Osteoblast (primary cell): ENCODE data around the gene ZNF487. TPM values are rescaled to one million over a fixed set of nuclear protein-coding genes. Genes with fewer than 3 reads are reported as not detected.

Experiments
- DNase-seq: peaks from one replicate; pipeline ENCODE4 v3.0.0; 2011; ENCODE audit warnings: low spot score, mixed read lengths; ENCODE audit not compliant: insufficient read length; ENCODE audit errors: missing footprints
- H2AFZ ChIP-seq: 2 replicates; pipeline ENCODE4 v1.6.0; 2011; ENCODE audit warnings: mild to moderate bottlenecking, low read length
- H3K27ac ChIP-seq: 2 replicates; pipeline ENCODE4 v1.5.1; 2011; ENCODE audit warnings: mild to moderate bottlenecking, low read depth, low read length, moderate library complexity
- H3K27me3 ChIP-seq: 2 replicates; pipeline ENCODE4 v1.6.0; 2012; ENCODE audit warnings: mild to moderate bottlenecking, control low read depth, inconsistent platforms, low read length, moderate library complexity; ENCODE audit not compliant: insufficient read depth
- H3K36me3 ChIP-seq: 2 replicates; pipeline ENCODE4 v1.5.1; 2011; ENCODE audit warnings: mild to moderate bottlenecking, low read length, control low read depth, moderate library complexity; ENCODE audit not compliant: insufficient read depth
- H3K4me1 ChIP-seq: 2 replicates; pipeline ENCODE4 v1.5.1; 2011; ENCODE audit warnings: mild to moderate bottlenecking, low read length, control low read depth, moderate library complexity; ENCODE audit not compliant: insufficient read depth
- H3K4me2 ChIP-seq: 2 replicates; pipeline ENCODE4 v1.6.0; 2011; ENCODE audit warnings: mild to moderate bottlenecking, low read length; ENCODE audit not compliant: insufficient read depth
- H3K4me3 ChIP-seq: fragments of 200-600 bp; sonication (generic); 3 replicates; pipeline ENCODE4 v1.5.1; 2012; ENCODE audit warnings: mild to moderate bottlenecking, low read length, inconsistent platforms; ENCODE audit not compliant: insufficient read depth
- H3K79me2 ChIP-seq: 2 replicates; pipeline ENCODE4 v1.6.0; 2012; ENCODE audit warnings: mild to moderate bottlenecking, low read length, control low read depth, inconsistent platforms; ENCODE audit not compliant: insufficient read depth
- H3K9me3 ChIP-seq: 2 replicates; pipeline ENCODE4 v1.5.1; 2011; ENCODE audit warnings: low read depth, low read length, control low read depth
- H4K20me1 ChIP-seq: 2 replicates; pipeline ENCODE4 v1.6.0; 2012; ENCODE audit warnings: mild to moderate bottlenecking, low read length, control low read depth; ENCODE audit not compliant: insufficient read depth
- total RNA-seq: library from RNA; depleted of rRNA; stranded (reverse); fragments of >200 nt; gene quantifications from 2 replicates; pipeline ENCODE4 v1.2.3, GENCODE V29; 2012
- TF ChIP-seq, protein P1 (sequence below): IDR thresholded peaks from 2 replicates; pipeline ENCODE4 v1.5.1; 2011; ENCODE audit warnings: mild to moderate bottlenecking, low read depth, low read length, moderate library complexity; ENCODE audit errors: extremely low read depth

Gene ZNF487
- 8.3 and 9.4 TPM in 2 replicates for total RNA-seq

DNA sequence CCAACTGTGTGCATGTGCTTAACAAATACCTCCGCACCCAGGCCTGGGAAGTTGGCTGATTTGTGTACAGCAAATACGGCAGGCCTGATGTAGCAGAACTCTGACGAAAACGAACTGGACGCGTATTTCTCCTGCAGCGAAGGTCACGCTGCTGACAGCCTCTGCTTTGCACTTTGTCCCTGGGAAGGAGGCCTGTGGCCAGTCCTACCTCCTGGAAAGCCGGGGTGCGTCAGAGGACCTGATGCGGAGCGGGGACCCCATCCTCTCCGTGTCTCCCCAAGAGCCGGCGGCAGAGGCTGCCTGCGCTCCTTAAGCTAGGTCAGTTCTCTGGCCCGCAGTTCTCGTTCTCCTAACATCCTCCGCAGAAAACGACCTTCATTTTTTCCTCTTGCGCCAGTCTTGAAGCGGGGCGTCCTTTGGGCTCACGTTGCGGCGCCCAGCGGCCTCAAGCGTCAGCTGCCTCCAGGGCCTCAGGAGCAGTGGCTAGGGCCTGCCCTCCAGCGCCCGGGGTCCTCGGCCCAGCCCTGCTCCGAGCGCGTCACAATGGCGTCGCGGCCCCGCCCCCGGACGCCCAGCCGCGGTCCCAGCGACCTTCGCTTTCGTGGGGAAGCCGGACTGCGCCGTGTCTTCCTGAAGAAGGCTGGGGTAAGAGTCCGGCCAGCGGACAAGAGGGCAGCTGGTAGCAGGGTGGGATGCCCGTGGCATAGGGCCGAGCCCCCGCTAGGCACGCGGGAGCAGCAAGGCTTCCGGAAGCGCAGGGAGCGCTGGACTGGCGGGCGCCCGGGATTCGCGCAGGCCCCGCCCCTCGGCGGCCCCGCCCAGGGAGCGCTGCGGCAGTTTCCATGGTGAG lies at the start of gene ZNF487:
TSS of gene ZNF487 (plus strand) at position 821 of the 850 bp plus-strand sequence. CDS start 38,703 bp downstream, outside the sequence.
- DNase-seq = peak; percentile 99
- Histone ChIP-seq H3K4me1 (peaks cover 6% of the 10 kb centered on the region), H3K27me3 (no peaks in the 10 kb centered on the region), H3K4me3 (peak within 1 kb of the TSS; percentile 97), H4K20me1 (no peaks in the 10 kb centered on the region), H3K36me3 (no peaks in the 10 kb centered on the region), H3K79me2 (peaks cover 11% of the 10 kb centered on the region), H2AFZ (peak within 1 kb of the TSS; percentile 88), H3K27ac (peak within 1 kb of the TSS; percentile 97), H3K4me2 (peak within 1 kb of the TSS; percentile 96), H3K9me3 (no peaks in the 10 kb centered on the region)
- TF ChIP-seq, protein P1, sequence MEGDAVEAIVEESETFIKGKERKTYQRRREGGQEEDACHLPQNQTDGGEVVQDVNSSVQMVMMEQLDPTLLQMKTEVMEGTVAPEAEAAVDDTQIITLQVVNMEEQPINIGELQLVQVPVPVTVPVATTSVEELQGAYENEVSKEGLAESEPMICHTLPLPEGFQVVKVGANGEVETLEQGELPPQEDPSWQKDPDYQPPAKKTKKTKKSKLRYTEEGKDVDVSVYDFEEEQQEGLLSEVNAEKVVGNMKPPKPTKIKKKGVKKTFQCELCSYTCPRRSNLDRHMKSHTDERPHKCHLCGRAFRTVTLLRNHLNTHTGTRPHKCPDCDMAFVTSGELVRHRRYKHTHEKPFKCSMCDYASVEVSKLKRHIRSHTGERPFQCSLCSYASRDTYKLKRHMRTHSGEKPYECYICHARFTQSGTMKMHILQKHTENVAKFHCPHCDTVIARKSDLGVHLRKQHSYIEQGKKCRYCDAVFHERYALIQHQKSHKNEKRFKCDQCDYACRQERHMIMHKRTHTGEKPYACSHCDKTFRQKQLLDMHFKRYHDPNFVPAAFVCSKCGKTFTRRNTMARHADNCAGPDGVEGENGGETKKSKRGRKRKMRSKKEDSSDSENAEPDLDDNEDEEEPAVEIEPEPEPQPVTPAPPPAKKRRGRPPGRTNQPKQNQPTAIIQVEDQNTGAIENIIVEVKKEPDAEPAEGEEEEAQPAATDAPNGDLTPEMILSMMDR = no peak

DNA sequence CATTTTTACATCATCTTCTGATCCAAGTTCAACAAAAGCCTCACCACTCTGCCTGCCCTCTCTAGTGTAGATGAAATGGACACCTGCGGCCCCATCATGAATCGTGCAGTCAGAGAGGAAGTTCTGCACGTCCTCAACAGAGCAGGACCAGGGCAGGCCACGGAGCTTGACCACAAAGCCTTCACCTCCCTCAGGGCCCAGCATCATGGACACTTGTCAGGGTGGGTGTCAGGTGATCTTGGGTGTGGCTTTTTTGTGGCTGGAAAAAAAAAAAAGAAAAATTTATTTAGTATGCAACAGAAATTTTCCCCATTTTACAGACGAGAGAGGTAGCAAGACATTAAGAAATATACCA lies 49.3 kb upstream of the ZNF487 start:
- no peak overlapping the region for H2AFZ ChIP-seq
- TF ChIP-seq, protein P1 = no peak
- no peak for DNase-seq
- peaks cover 61% of the 10 kb centered on the region for H3K79me2 ChIP-seq
- peaks cover 69% of the 10 kb centered on the region for H3K36me3 ChIP-seq
- H3K9me3 ChIP-seq = no peaks in the 10 kb centered on the region
- no peaks in the 10 kb centered on the region for H3K27me3 ChIP-seq
- no peak overlapping the region for H3K4me3 ChIP-seq
- peaks cover 6% of the 10 kb centered on the region for H3K4me1 ChIP-seq
- peaks cover 62% of the 10 kb centered on the region for H4K20me1 ChIP-seq
- H3K4me2 ChIP-seq = no peak overlapping the region
- H3K27ac ChIP-seq = no peak overlapping the region

DNA sequence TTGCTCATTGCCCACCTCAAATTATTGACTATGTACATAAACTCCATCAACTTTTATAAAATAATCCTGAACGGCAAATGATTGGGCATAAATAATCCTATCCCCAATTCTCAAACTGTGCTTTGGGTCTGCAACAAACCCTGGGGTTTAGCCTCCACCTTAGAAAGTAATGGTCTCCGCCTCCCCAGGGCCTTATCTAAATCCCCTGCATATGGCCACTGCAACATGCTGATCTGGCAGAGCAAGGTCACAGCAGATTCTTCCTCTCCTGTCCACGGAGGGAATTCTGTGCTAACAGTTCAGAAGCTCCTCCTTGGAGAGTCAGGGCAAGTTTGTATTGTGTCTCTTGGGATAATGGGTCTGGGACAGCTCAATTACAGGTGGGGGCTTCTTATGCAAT lies 47.0 kb upstream of the ZNF487 start:
- Histone ChIP-seq H3K27me3 (no peaks in the 10 kb centered on the region), H4K20me1 (peaks cover 77% of the 10 kb centered on the region), H2AFZ (no peak overlapping the region), H3K79me2 (peaks cover 83% of the 10 kb centered on the region), H3K4me2 (no peak overlapping the region), H3K36me3 (peaks cover 89% of the 10 kb centered on the region), H3K27ac (no peak overlapping the region), H3K4me1 (no peaks in the 10 kb centered on the region), H3K9me3 (no peaks in the 10 kb centered on the region), H3K4me3 (no peak overlapping the region)
- TF ChIP-seq, protein P1 = no peak
- no peak for DNase-seq

GRCh38 chr10:43390333-43390732 lies 46.6 kb upstream of the ZNF487 start:
- Histone ChIP-seq H3K4me2 (no peak overlapping the region), H3K36me3 (peaks cover 89% of the 10 kb centered on the region), H3K9me3 (no peaks in the 10 kb centered on the region), H3K79me2 (peaks cover 87% of the 10 kb centered on the region), H3K27me3 (no peaks in the 10 kb centered on the region), H2AFZ (no peak overlapping the region), H3K4me3 (no peak overlapping the region), H4K20me1 (peaks cover 77% of the 10 kb centered on the region), H3K27ac (no peak overlapping the region), H3K4me1 (peaks cover 3% of the 10 kb centered on the region)
- DNase-seq = no peak
- TF ChIP-seq, protein P1 = no peak
